GM19455 (cell line): Measurements from ENCODE around the gene PRR14L.
A peak's percentile ranks its signal among the peaks of the same experiment; 100 is the strongest.
"Not testable (repeated sequence)": the region's sequence is repeated elsewhere in the genome, so short reads cannot be mapped to it uniquely, and the experiment has no call there.

Source experiments
- ATAC-seq: cut with Tn5 transposase; IDR thresholded peaks from one replicate; pipeline ENCODE4 v1.9.1; 2021; ENCODE audit not compliant: unreplicated experiment

Gene PRR14L

GRCh38 chr22:31683181-31684105, 66.5 kb downstream of the PRR14L start:
- ATAC-seq: no peak

GRCh38 chr22:31682751-31683150, 67.2 kb downstream of the PRR14L start:
- ATAC-seq: no peak

- no peak for ATAC-seq
These were observed 68.3 kb downstream of the PRR14L start for GRCh38 chr22:31681349-31682345.

GRCh38 chr22:31680861-31681341, 69.0 kb downstream of the PRR14L start:
- ATAC-seq: no peak

GRCh38 chr22:31678748-31679147, 71.2 kb downstream of the PRR14L start:
- ATAC-seq: no peak

GRCh38 chr22:31676700-31677099, 73.2 kb downstream of the PRR14L start:
- ATAC-seq: peak; percentile 93

- ATAC-seq: not testable (repeated sequence)
These were observed 75.7 kb downstream of the PRR14L start for GRCh38 chr22:31674219-31674618.

- not testable (repeated sequence) for ATAC-seq
These were observed 81.1 kb downstream of the PRR14L start for GRCh38 chr22:31668849-31669248.

- ATAC-seq: no peak
These were observed 87.3 kb downstream of the PRR14L start for GRCh38 chr22:31662668-31663037.

GRCh38 chr22:31661851-31662667, 87.9 kb downstream of the PRR14L start, which contains the start of gene PISD:
PISD (minus strand) TSS chr22:31662215; CDS start chr22:31662208, 7 bp downstream.
- ATAC-seq: peak; percentile 82

GRCh38 chr22:31660860-31661341, 89.0 kb downstream of the PRR14L start:
- not testable (repeated sequence) for ATAC-seq

- no peak for ATAC-seq
These were observed 90.7 kb downstream of the PRR14L start for GRCh38 chr22:31659246-31659645.

GRCh38 chr22:31654408-31654807, 95.5 kb downstream of the PRR14L start:
- no peak for ATAC-seq

GRCh38 chr22:31653944-31654343, 96.0 kb downstream of the PRR14L start:
- ATAC-seq: no peak

GRCh38 chr22:31652911-31653684, 96.8 kb downstream of the PRR14L start:
- no peak for ATAC-seq

GRCh38 chr22:31652088-31652487, 97.8 kb downstream of the PRR14L start:
- ATAC-seq: no peak

- ATAC-seq: no peak
These were observed 98.3 kb downstream of the PRR14L start for GRCh38 chr22:31651664-31652063.

- ATAC-seq: no peak
These were observed 99.5 kb downstream of the PRR14L start for GRCh38 chr22:31650391-31650790.

- ATAC-seq: no peak
These were observed 102.2 kb downstream of the PRR14L start for GRCh38 chr22:31647523-31648320.
